ENCODE results near the gene DCHS2.

Gene DCHS2

GRCh38 chr4:154320521-154320920 is 171.1 kb downstream of the DCHS2 start:
- DNase-seq (ENCODE audit: low read depth in 2 of 2, low spot score in 1 of 2), result no peak

GRCh38 chr4:154319736-154320135 is 171.9 kb downstream of the DCHS2 start:
- DNase-seq (ENCODE audit: low read depth in 2 of 2, low spot score in 1 of 2), result no peak

GRCh38 chr4:154317201-154317999 is 174.2 kb downstream of the DCHS2 start:
- no peak for DNase-seq (ENCODE audit: low read depth in 2 of 2, low spot score in 1 of 2)

- DNase-seq (ENCODE audit: low read depth in 2 of 2, low spot score in 1 of 2), result no peak
Observed at GRCh38 chr4:154315741-154316140, 175.9 kb downstream of the DCHS2 start.

- no peak for DNase-seq (ENCODE audit: low read depth in 2 of 2, low spot score in 1 of 2)
Observed at GRCh38 chr4:154314248-154314647, 177.4 kb downstream of the DCHS2 start.

GRCh38 chr4:154313004-154313585 is 178.5 kb downstream of the DCHS2 start:
- DNase-seq (ENCODE audit: low read depth in 2 of 2, low spot score in 1 of 2), result no peak

- DNase-seq (ENCODE audit: low read depth in 2 of 2, low spot score in 1 of 2), result no peak
Observed at GRCh38 chr4:154312246-154312645, 179.4 kb downstream of the DCHS2 start.

- no peak for DNase-seq (ENCODE audit: low read depth in 2 of 2, low spot score in 1 of 2)
Observed at GRCh38 chr4:154310578-154310977, 181.0 kb downstream of the DCHS2 start.

GRCh38 chr4:154308207-154308606 is 183.4 kb downstream of the DCHS2 start:
- DNase-seq (ENCODE audit: low read depth in 2 of 2, low spot score in 1 of 2), result no peak

- no peak for DNase-seq (ENCODE audit: low read depth in 2 of 2, low spot score in 1 of 2)
Observed at GRCh38 chr4:154307451-154307850, 184.1 kb downstream of the DCHS2 start.

- no peak for DNase-seq (ENCODE audit: low read depth in 2 of 2, low spot score in 1 of 2)
Observed at GRCh38 chr4:154305616-154306015, 186.0 kb downstream of the DCHS2 start.

- DNase-seq (ENCODE audit: low read depth in 2 of 2, low spot score in 1 of 2), result no peak
Observed at GRCh38 chr4:154304679-154305078, 186.9 kb downstream of the DCHS2 start.

- no peak for DNase-seq (ENCODE audit: low read depth in 2 of 2, low spot score in 1 of 2)
Observed at GRCh38 chr4:154294652-154295350, 196.8 kb downstream of the DCHS2 start.

- no peak for DNase-seq (ENCODE audit: low read depth in 2 of 2, low spot score in 1 of 2)
Observed at GRCh38 chr4:154293427-154293826, 198.2 kb downstream of the DCHS2 start.

- no peak for DNase-seq (ENCODE audit: low read depth in 2 of 2, low spot score in 1 of 2)
Observed at GRCh38 chr4:154292589-154292988, 199.0 kb downstream of the DCHS2 start.

- DNase-seq (ENCODE audit: low read depth in 2 of 2, low spot score in 1 of 2), result no peak
Observed at GRCh38 chr4:154277172-154277571, 214.4 kb downstream of the DCHS2 start.

- DNase-seq (ENCODE audit: low read depth in 2 of 2, low spot score in 1 of 2), result no peak
Observed at GRCh38 chr4:154276496-154276895, 215.1 kb downstream of the DCHS2 start.

- DNase-seq (ENCODE audit: low read depth in 2 of 2, low spot score in 1 of 2), result no peak
Observed at GRCh38 chr4:154254999-154255398, 236.6 kb downstream of the DCHS2 start.

- DNase-seq (ENCODE audit: low read depth in 2 of 2, low spot score in 1 of 2), result no peak
Observed at GRCh38 chr4:154234576-154234975, 257.0 kb downstream of the DCHS2 start.

GRCh38 chr4:154231806-154232478 is 259.7 kb downstream of the DCHS2 start:
- no peak for DNase-seq (ENCODE audit: low read depth in 2 of 2, low spot score in 1 of 2)

GRCh38 chr4:154230723-154231122 is 260.9 kb downstream of the DCHS2 start:
- DNase-seq (ENCODE audit: low read depth in 2 of 2, low spot score in 1 of 2), result no peak

GRCh38 chr4:154230091-154230490 is 261.5 kb downstream of the DCHS2 start:
- DNase-seq (ENCODE audit: low read depth in 2 of 2, low spot score in 1 of 2), result no peak
